Erythroblast (primary cell): ENCODE data around the gene LEPROT.

Experiments
- GATA1 ChIP-seq: IDR thresholded peaks from 2 replicates; pipeline ENCODE4 v1.6.1; 2011; ENCODE audit warnings: low read depth, mild to moderate bottlenecking, control low read depth, low read length, moderate library complexity
- POLR2A ChIP-seq: IDR thresholded peaks from 2 replicates; pipeline ENCODE4 v1.6.1; 2011; ENCODE audit warnings: mild to moderate bottlenecking, low read length

DNA sequence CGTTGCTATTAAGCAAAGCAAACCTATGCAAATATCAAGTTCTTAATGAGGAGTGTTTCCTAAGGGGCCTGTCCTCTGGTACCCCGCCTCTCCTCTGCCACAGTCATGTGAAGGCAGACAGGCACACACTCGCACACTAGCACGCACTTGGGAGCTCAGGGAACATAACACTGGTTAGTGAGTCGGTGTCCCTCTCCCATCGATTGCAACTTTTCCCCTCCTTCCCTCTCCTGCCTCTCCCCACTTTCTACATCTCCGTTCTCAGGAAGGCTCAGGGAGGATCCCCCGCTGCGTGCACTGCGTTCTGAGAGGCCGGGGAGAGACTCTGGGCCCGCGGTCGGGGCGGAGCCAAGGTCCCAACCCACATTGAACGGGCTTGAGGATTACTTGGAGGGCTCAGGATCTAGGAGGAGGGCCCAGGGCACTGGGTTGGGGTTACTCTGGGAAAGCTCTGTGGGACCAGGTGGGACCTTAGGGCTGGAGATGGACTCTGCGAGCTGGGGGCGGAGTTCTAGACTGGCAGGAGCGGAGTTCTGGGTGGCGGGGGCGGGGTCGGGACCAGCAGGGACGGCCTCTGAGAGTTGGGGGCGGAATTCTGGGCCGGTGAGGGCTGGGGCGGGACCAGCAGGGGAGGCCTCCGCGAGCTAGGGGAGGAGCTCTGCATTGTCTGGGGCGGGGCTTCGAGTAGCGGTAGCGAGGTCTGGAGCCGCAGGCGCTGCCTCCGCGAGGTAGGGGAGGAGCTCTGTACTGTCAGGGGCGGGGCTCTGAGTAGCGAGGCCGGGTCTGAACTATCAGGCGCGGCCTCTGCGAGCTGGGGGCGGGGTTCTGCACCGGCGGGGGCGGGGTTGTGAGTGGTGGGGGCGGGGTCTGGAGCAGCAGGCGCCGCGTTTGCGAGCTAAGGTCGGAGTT lies 533 bp upstream of the LEPROT start:
- TF ChIP-seq POLR2A (peak; percentile 73), GATA1 (no peak)
